ENCODE measurements around the gene RHOT2.

DNA sequence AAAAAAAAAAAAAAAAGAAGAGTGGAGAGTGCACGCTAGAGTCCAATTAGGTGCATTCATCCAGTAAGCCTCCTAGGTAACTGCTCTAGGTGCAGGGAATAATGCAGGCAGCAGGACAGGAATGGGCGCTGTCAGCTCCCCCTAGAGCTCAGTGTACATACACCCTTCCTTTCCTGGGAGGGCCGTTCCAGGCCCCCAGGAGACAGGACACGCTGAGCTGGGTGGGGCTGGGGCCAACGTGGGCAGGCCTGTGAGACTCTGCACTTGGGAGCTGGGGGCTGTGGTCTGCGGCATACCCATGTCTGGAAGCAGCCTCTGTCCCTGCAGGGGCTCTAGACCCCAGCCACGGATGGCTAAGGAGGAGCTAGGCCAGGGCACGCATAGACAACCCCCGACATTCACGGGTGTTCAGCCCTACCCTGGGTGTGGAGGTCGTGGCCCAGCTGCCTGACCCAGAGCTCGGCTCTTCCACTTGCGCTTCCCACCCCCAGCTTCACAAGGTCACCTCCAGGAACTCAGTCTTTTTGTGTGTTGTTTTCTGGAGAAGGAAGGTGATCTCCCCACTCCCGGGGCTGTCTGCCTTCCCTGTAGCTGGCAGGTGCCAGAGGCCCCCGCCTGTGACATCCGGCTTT is 52.0 kb downstream of the RHOT2 start:
- TF ChIP-seq, protein P1, sequence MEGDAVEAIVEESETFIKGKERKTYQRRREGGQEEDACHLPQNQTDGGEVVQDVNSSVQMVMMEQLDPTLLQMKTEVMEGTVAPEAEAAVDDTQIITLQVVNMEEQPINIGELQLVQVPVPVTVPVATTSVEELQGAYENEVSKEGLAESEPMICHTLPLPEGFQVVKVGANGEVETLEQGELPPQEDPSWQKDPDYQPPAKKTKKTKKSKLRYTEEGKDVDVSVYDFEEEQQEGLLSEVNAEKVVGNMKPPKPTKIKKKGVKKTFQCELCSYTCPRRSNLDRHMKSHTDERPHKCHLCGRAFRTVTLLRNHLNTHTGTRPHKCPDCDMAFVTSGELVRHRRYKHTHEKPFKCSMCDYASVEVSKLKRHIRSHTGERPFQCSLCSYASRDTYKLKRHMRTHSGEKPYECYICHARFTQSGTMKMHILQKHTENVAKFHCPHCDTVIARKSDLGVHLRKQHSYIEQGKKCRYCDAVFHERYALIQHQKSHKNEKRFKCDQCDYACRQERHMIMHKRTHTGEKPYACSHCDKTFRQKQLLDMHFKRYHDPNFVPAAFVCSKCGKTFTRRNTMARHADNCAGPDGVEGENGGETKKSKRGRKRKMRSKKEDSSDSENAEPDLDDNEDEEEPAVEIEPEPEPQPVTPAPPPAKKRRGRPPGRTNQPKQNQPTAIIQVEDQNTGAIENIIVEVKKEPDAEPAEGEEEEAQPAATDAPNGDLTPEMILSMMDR (IDR thresholded peaks at IDR 0.05) = no peak
- no peak for TF ChIP-seq POLR2A (IDR thresholded peaks at IDR 0.05)

Data from adrenal gland (tissue), 5 donors.